Measurements from ENCODE around the gene FAM9C.

- no peak for TF ChIP-seq CTCF (IDR thresholded peaks at IDR 0.05; ENCODE audit: insufficient read depth, low read depth, low read length)
- TF ChIP-seq EZH2 (IDR thresholded peaks at IDR 0.05; ENCODE audit: insufficient read depth, low read length), result no peak
Observed at GRCh38 chrX:13084611-13085010, 40.2 kb upstream of the FAM9C start.

Data from astrocyte (in vitro differentiated cells and primary cell).